ENCODE results near the gene RASL12.

GRCh38 chr15:65088643-65089021 is 20.8 kb upstream of the RASL12 start:
- TF ChIP-seq CTCF (IDR thresholded peaks at IDR 0.05), result no peak
- TF ChIP-seq POLR2AphosphoS5 (IDR thresholded peaks at IDR 0.05), result no peak
- TF ChIP-seq POLR2A (IDR thresholded peaks at IDR 0.05), result no peak
- no peak for TF ChIP-seq EP300 (IDR thresholded peaks at IDR 0.05)

Measured in sigmoid colon (tissue), 4 donors.